Measurements from ENCODE around the gene POTEI.
"Not testable (repeated sequence)": the region's sequence is repeated elsewhere in the genome, so short reads cannot be mapped to it uniquely, and the experiment has no call there.

- not testable (repeated sequence) for TF ChIP-seq POLR2A (IDR thresholded peaks at IDR 0.05; ENCODE audit: extremely low read depth, insufficient read length); CTCF (IDR thresholded peaks at IDR 0.05; ENCODE audit: low read depth, low read length)
These were observed 11.9 kb upstream of the POTEI start, which contains the start of gene CFC1B for GRCh38 chr2:130520992-130521391.

Data from NB4 (cell line).